A549 (cell line): ENCODE data around the gene RAET1L. TPM values are rescaled to one million over a fixed set of nuclear protein-coding genes. Genes with fewer than 3 reads are reported as not detected.
A peak's percentile ranks its signal among the peaks of the same experiment; 100 is the strongest.

Experiments used
- ATAC-seq, 2 experiments: fragments of 200-7000 bp in 1 of 2; fragments of >200 bp in 1 of 2; cut with Nextera tagmentation in 1 of 2; cut with Tn5 transposase in 1 of 2; 3 replicates each; pipeline versions ENCODE4 v1.8.0 to v1.9.1; 2018 to 2020; ENCODE audit warnings: mild to moderate bottlenecking in 1 of 2, moderate library complexity in 1 of 2
- CTCF ChIA-PET: fragments of 300-600 bp; sonication (Branson Sonifier 250); formaldehyde crosslinking; extraction: SDS; loops from one replicate; lab custom pipeline; 2021; ENCODE audit warnings: antibody characterized with exemption, inconsistent platforms; lab: Yijun Ruan, JAX
- POLR2A ChIA-PET: fragments of 350-600 bp; formaldehyde crosslinking; extraction: SDS; loops from one replicate; lab custom pipeline; 2021; ENCODE audit warnings: antibody characterized with exemption, inconsistent platforms; lab: Yijun Ruan, JAX
- DNase-seq, 2 experiments: peaks; one replicate each; pipeline versions ENCODE4 v3.0.0 to v3.0.0-alpha.2; 2011 to 2016; ENCODE audit warnings: low read depth in 1 of 2, low spot score in 1 of 2
- FAIRE-seq: peaks from 2 replicates; lab custom pipeline; 2011; peaks lifted over from hg19 to GRCh38; lab: Jason Lieb, UNC
- H3K27ac ChIP-seq, 2 experiments: fragments of >200 bp; sonication (Bioruptor Twin); formaldehyde crosslinking; 3 replicates each; pipeline ENCODE4 v1.5.1; 2016 to 2017
- H3K4me1 ChIP-seq: fragments of >200 bp; sonication (Bioruptor Twin); formaldehyde crosslinking; 3 replicates; pipeline ENCODE4 v1.6.1; 2016
- H3K4me2 ChIP-seq: fragments of >200 bp; sonication (Bioruptor Twin); formaldehyde crosslinking; 3 replicates; pipeline ENCODE4 v1.6.1; 2016
- H3K4me3 ChIP-seq: fragments of >200 bp; sonication (Bioruptor Twin); formaldehyde crosslinking; 3 replicates; pipeline ENCODE4 v1.5.1; 2016
- H3K9me3 ChIP-seq: fragments of >200 bp; sonication (Bioruptor Twin); formaldehyde crosslinking; 3 replicates; pipeline ENCODE4 v1.6.1; 2016
- BHLHE40 ChIP-seq: IDR thresholded peaks from 2 replicates; pipeline ENCODE4 v1.6.1; 2012; ENCODE audit warnings: low read depth, low read length, inconsistent platforms
- CBX8 ChIP-seq: fragments of 200-600 bp; sonication (generic); IDR thresholded peaks from 2 replicates; pipeline ENCODE4 v1.6.1; 2016
- CEBPB ChIP-seq, 2 experiments: fragments of >200 bp in 1 of 2; sonication (Bioruptor Twin) in 1 of 2; formaldehyde crosslinking in 1 of 2; IDR thresholded peaks; 2 replicates each; pipeline ENCODE4 v1.6.1; 2012 to 2016
- EHF ChIP-seq: fragments of 250-450 bp; sonication (Bioruptor Pico); IDR thresholded peaks from 2 replicates; pipeline ENCODE4 v1.5.0; 2020; ENCODE audit warnings: mild to moderate bottlenecking
- EP300 ChIP-seq, 2 experiments: fragments of >200 bp; sonication (Bioruptor Twin); formaldehyde crosslinking; IDR thresholded peaks; 2 replicates in 1 of 2; 3 replicates in 1 of 2; pipeline ENCODE4 v1.6.1; 2016 to 2017
- FOSB ChIP-seq: fragments of 250-450 bp; sonication (Bioruptor Pico); IDR thresholded peaks from 2 replicates; pipeline ENCODE4 v1.5.0; 2020; ENCODE audit warnings: mild to moderate bottlenecking, moderate library complexity
- FOXS1 ChIP-seq: fragments of 250-450 bp; sonication (Bioruptor Pico); IDR thresholded peaks from 2 replicates; pipeline ENCODE4 v1.5.0; 2020; ENCODE audit warnings: mild to moderate bottlenecking, moderate library complexity
- GATA3 ChIP-seq: IDR thresholded peaks from 2 replicates; pipeline ENCODE4 v1.6.1; 2012; ENCODE audit warnings: borderline replicate concordance
- HDAC2 ChIP-seq: fragments of 200-600 bp; sonication (generic); IDR thresholded peaks from 2 replicates; pipeline ENCODE4 v1.6.1; 2016
- HEYL ChIP-seq: fragments of 250-450 bp; sonication (Bioruptor Pico); IDR thresholded peaks from 2 replicates; pipeline ENCODE4 v1.8.0; 2021; ENCODE audit warnings: mild to moderate bottlenecking, moderate library complexity
- HOXA7 ChIP-seq: fragments of 250-450 bp; sonication (Bioruptor Pico); IDR thresholded peaks from 2 replicates; pipeline ENCODE4 v1.5.0; 2020; ENCODE audit warnings: mild to moderate bottlenecking, moderate library complexity
- JUN ChIP-seq, 2 experiments: fragments of >200 bp; sonication (Bioruptor Twin); formaldehyde crosslinking; IDR thresholded peaks; 2 replicates in 1 of 2; 3 replicates in 1 of 2; pipeline ENCODE4 v1.6.1; 2016 to 2017
- KDM1A ChIP-seq: fragments of 200-600 bp; sonication (generic); IDR thresholded peaks from 2 replicates; pipeline ENCODE4 v1.6.1; 2016; ENCODE audit warnings: low read depth, mild to moderate bottlenecking
- KDM5A ChIP-seq: fragments of 200-600 bp; sonication (generic); IDR thresholded peaks from 2 replicates; pipeline ENCODE4 v1.6.1; 2016; ENCODE audit warnings: antibody characterized with exemption, mild to moderate bottlenecking
- MAFK ChIP-seq: fragments of 450-650 bp; IDR thresholded peaks from 2 replicates; pipeline ENCODE4 v1.6.1; 2014; ENCODE audit not compliant: partially characterized antibody
- NFE2L2 ChIP-seq: fragments of 150-350 bp; conservative IDR thresholded peaks from 2 replicates; pipeline ENCODE4 v1.6.1; 2014; ENCODE audit warnings: low read length
- NPAS2 ChIP-seq: fragments of 250-450 bp; sonication (Bioruptor Pico); IDR thresholded peaks from 2 replicates; pipeline ENCODE4 v1.8.0; 2022; ENCODE audit warnings: mild to moderate bottlenecking, moderate library complexity, borderline replicate concordance
- NR3C1 ChIP-seq: fragments of >200 bp; sonication (Bioruptor Twin); formaldehyde crosslinking; IDR thresholded peaks from 3 replicates; pipeline ENCODE4 v1.6.1; 2017
- POLR2A ChIP-seq: IDR thresholded peaks from 2 replicates; pipeline ENCODE4 v1.6.1; 2012; ENCODE audit warnings: mild to moderate bottlenecking, low read length
- RAD21 ChIP-seq, 2 experiments: fragments of >200 bp in 1 of 2; sonication (Bioruptor Twin) in 1 of 2; formaldehyde crosslinking in 1 of 2; IDR thresholded peaks in 1 of 2; conservative IDR thresholded peaks in 1 of 2; 2 replicates in 1 of 2; 3 replicates in 1 of 2; pipeline ENCODE4 v1.6.1; 2012 to 2018; ENCODE audit warnings: inconsistent platforms in 1 of 2
- RARB ChIP-seq: fragments of 250-450 bp; sonication (Bioruptor Pico); IDR thresholded peaks from 2 replicates; pipeline ENCODE4 v1.8.0; 2021; ENCODE audit warnings: mild to moderate bottlenecking, moderate library complexity
- RCOR1 ChIP-seq: fragments of 150-350 bp; IDR thresholded peaks from 2 replicates; pipeline ENCODE4 v1.6.1; 2014; ENCODE audit warnings: antibody characterized with exemption, low read length, low read depth
- RFX5 ChIP-seq: fragments of 450-650 bp; IDR thresholded peaks from 2 replicates; pipeline ENCODE4 v1.7.1; 2014; ENCODE audit warnings: antibody characterized with exemption, mild to moderate bottlenecking, moderate library complexity
- SREBF2 ChIP-seq: fragments of 450-650 bp; IDR thresholded peaks from 2 replicates; pipeline ENCODE4 v1.6.1; 2014; ENCODE audit warnings: mild to moderate bottlenecking, moderate library complexity
- TFCP2L1 ChIP-seq: fragments of 250-450 bp; sonication (Bioruptor Pico); IDR thresholded peaks from 2 replicates; pipeline ENCODE4 v1.5.0; 2021; ENCODE audit warnings: mild to moderate bottlenecking
- TP53 ChIP-seq: fragments of 250-450 bp; sonication (Bioruptor Pico); IDR thresholded peaks from 2 replicates; pipeline ENCODE4 v1.5.0; 2021; ENCODE audit warnings: mild to moderate bottlenecking, moderate library complexity
- WGBS: methylation state at CpG from one replicate; pipeline ENCODE4 v1.1.6; 2017; ENCODE audit errors: missing lambda C conversion rate; 5-methylcytosine and 5-hydroxymethylcytosine counted together
- polyA plus RNA-seq, 4 experiments: library from polyadenylated mRNA; depleted of rRNA in 3 of 4; stranded (reverse); fragments of >200 nt; fragmentation: RNase III in 1 of 4; extraction: RNeasy Plus Mini Kit Qiagen cat#74134 plus additional on column Dnase treatment in 1 of 4; gene quantifications; 2 replicates in 3 of 4; 3 replicates in 1 of 4; pipeline ENCODE4 v1.2.3, GENCODE V29; 2011 to 2017
- TF ChIP-seq, protein P1 (sequence below): fragments of >200 bp; sonication (Bioruptor Twin); formaldehyde crosslinking; IDR thresholded peaks from 3 replicates; pipeline ENCODE4 v1.5.1; 2016
- TF ChIP-seq, protein P2 (sequence below): IDR thresholded peaks from 2 replicates; pipeline ENCODE4 v1.6.1; 2012
- TF ChIP-seq, protein P3 (sequence below): fragments of >200 bp; sonication (Bioruptor Twin); formaldehyde crosslinking; IDR thresholded peaks from 2 replicates; pipeline ENCODE4 v1.6.1; 2016
- TF ChIP-seq, protein P4 (sequence below): fragments of 250-450 bp; sonication (Bioruptor Pico); IDR thresholded peaks from 2 replicates; pipeline ENCODE4 v1.5.0; 2021; ENCODE audit warnings: mild to moderate bottlenecking, moderate library complexity, borderline replicate concordance

RAET1L gene
- polyA plus RNA-seq, 2 of the 4 experiments (the other 2 are of a cell fraction), result 0.22 TPM; not detected in 1

DNA sequence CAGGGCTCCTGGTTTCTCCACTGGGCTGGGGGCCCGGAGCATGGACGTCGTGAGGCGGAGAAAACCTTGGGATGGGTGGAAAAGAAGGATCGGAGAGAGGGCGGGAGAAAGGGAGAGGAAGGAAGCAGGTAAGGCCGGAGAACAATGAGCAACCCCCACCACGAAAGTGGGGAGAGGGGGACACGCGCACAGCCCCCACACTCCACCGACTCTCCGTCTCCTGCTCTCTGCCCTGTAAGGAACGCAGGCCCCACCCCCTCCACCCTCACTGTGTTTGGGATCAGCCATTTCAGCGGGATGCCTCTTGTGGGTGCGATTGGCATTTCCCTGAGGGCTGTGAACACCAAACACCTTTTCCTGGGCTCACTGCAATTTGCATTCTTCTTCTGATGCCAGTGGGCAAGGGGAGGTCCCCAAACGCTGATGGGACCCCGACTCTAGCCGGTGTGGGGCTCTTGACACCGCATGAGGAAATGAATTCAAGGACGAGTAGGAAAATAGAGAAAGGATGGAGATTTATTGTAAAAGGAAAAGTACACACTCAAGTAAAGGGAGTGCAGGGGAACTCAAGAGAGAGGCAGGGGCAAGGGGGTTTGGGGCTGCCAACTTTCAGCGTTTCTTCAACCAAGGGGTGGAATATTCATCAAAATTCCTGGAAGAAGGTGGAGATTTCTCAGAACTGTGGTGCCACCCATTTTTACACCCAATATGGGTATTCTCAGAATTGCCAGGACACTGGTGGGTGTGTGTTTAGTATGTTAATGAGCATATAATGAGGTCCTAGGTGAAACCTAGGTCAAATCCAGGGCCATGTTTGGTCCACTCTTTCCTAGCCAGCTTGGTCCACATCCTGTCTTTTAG, 13.1 kb upstream of the RAET1L start:
- TF ChIP-seq, protein P1, sequence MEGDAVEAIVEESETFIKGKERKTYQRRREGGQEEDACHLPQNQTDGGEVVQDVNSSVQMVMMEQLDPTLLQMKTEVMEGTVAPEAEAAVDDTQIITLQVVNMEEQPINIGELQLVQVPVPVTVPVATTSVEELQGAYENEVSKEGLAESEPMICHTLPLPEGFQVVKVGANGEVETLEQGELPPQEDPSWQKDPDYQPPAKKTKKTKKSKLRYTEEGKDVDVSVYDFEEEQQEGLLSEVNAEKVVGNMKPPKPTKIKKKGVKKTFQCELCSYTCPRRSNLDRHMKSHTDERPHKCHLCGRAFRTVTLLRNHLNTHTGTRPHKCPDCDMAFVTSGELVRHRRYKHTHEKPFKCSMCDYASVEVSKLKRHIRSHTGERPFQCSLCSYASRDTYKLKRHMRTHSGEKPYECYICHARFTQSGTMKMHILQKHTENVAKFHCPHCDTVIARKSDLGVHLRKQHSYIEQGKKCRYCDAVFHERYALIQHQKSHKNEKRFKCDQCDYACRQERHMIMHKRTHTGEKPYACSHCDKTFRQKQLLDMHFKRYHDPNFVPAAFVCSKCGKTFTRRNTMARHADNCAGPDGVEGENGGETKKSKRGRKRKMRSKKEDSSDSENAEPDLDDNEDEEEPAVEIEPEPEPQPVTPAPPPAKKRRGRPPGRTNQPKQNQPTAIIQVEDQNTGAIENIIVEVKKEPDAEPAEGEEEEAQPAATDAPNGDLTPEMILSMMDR, result no peak
- TF ChIP-seq NPAS2 (CRISPR knock-in tag) (no peak), TFCP2L1 (CRISPR knock-in tag) (no peak), EP300 (IDR thresholded peaks at IDR 0.05) (no peak), RARB (CRISPR knock-in tag) (no peak), NFE2L2 (no peak), MAFK (no peak), GATA3 (no peak), CBX8 (no peak), KDM5A (no peak), FOXS1 (CRISPR knock-in tag) (no peak), CEBPB (IDR thresholded peaks at IDR 0.05) (no peak), SREBF2 (no peak)
- TF ChIP-seq, protein P2, sequence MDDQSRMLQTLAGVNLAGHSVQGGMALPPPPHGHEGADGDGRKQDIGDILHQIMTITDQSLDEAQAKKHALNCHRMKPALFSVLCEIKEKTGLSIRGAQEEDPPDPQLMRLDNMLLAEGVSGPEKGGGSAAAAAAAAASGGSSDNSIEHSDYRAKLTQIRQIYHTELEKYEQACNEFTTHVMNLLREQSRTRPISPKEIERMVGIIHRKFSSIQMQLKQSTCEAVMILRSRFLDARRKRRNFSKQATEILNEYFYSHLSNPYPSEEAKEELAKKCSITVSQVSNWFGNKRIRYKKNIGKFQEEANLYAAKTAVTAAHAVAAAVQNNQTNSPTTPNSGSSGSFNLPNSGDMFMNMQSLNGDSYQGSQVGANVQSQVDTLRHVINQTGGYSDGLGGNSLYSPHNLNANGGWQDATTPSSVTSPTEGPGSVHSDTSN, result no peak
- TF ChIP-seq, protein P3, sequence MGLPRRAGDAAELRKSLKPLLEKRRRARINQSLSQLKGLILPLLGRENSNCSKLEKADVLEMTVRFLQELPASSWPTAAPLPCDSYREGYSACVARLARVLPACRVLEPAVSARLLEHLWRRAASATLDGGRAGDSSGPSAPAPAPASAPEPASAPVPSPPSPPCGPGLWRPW, result no peak
- WGBS, result 29% methylated on average over 17 of the region's 21 CpGs
- CTCF ChIA-PET, result no interaction called here

DNA sequence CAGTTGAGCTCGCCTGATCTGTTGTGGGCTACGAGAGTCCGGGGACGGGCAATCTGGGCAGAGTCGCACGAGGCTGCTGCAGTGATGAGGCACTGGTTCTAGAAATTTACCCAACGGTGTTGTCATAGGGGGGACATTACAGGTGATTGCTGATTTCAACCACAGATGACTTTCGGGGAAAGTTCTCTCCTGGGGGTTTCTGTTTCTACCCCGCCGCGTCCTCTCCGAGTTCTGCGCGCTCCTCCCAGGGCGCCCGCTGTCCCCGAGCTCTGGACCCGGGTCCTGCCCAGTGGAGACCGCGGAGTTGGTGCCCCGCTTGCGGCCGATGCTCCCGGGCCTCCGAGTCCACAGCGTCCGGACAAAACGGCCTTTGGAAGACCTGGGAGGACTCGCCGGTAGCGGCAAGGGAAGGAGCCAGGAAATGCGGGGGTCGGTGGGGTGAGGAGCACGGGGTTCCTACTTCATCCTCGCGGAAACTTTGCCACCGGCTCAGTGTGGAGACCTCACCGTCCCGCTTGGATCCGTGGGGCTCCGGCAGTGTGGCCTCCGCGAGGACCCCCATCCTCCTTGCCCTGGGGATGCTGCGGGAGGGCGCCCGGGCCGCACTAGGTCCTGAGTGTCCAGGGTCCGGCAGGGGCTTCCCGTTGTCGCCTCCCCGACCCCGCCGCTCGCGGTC, 12.3 kb upstream of the RAET1L start:
- peak in 1 of 2 experiments; percentile 38; a peak in 3 of 6 replicates for ATAC-seq
- POLR2A ChIA-PET, result no interaction called here

More for the DNA sequence above, 13.1 kb upstream of the RAET1L start:
- Histone ChIP-seq H3K4me2 (peak overlapping the region; percentile 60), H3K4me1 (peaks cover 5% of the 10 kb centered on the region; the same call in 1 of the 3 replicates), H3K4me3 (no peak overlapping the region), H3K9me3 (no peaks in the 10 kb centered on the region), H3K27ac (no peak overlapping the region)
- DNase-seq (no peak), ATAC-seq (peak; percentile 71 to 79; a peak in 5 of 6 replicates), FAIRE-seq (no peak)
- POLR2A ChIA-PET, result no interaction called here

DNA sequence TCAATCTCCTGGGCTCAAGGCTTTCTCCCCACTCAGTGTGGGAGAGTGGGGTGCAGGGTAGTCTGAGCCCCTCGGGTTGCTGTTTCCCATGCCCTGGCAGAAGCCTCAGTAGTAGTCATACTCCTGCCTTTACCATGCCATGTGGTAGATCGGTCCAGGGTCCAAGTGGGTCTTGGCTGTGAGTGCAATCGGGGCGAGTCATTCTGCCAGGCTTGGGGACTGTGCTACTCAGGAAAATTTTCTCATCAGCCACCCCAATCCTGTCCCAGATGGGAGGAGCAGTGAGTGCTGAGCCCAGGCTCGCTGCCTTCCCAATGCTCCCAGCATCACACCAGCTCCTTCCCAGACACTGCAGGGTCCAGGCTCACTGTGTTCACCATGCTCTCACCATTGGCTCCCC, 10.7 kb upstream of the RAET1L start:
- WGBS, result 86% methylated on average over 1 of the region's 5 CpGs
- POLR2A ChIA-PET, result no interaction called here
- no peaks in the 10 kb centered on the region for H3K9me3 ChIP-seq
- CTCF ChIA-PET, result interaction anchor here (1.4 kb wide), 1 partner anchor 382 kb away, joined by 3 read pairs; no protein-coding TSS in a partner anchor
- H3K27ac ChIP-seq, result no peak overlapping the region
- no peak for ATAC-seq
- DNase-seq, result no peak
- H3K4me2 ChIP-seq, result no peak overlapping the region
- FAIRE-seq, result no peak
- no peak overlapping the region for H3K4me3 ChIP-seq
- H3K4me1 ChIP-seq, result peaks cover 5% of the 10 kb centered on the region; the same call in 1 of the 3 replicates
- no peak for TF ChIP-seq KDM1A
- no peak for TF ChIP-seq RAD21 (conservative IDR thresholded peaks at IDR 0.05 in 1 of 2, IDR thresholded peaks at IDR 0.05 in 1 of 2)
- no peak for TF ChIP-seq FOSB (CRISPR knock-in tag)
- TF ChIP-seq BHLHE40, result no peak
- TF ChIP-seq RARB (CRISPR knock-in tag), result no peak
- TF ChIP-seq, protein P2, result no peak
- TF ChIP-seq, protein P3, result no peak
- no peak for TF ChIP-seq RFX5
- TF ChIP-seq, protein P4, sequence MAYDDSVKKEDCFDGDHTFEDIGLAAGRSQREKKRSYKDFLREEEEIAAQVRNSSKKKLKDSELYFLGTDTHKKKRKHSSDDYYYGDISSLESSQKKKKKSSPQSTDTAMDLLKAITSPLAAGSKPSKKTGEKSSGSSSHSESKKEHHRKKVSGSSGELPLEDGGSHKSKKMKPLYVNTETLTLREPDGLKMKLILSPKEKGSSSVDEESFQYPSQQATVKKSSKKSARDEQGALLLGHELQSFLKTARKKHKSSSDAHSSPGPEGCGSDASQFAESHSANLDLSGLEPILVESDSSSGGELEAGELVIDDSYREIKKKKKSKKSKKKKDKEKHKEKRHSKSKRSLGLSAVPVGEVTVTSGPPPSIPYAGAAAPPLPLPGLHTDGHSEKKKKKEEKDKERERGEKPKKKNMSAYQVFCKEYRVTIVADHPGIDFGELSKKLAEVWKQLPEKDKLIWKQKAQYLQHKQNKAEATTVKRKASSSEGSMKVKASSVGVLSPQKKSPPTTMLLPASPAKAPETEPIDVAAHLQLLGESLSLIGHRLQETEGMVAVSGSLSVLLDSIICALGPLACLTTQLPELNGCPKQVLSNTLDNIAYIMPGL, result no peak
- no peak for TF ChIP-seq JUN (IDR thresholded peaks at IDR 0.05)
- no peak for TF ChIP-seq KDM5A
- TF ChIP-seq HDAC2, result no peak
- no peak for TF ChIP-seq EP300 (IDR thresholded peaks at IDR 0.05)
- no peak for TF ChIP-seq NR3C1

More for the DNA sequence above, 12.3 kb upstream of the RAET1L start:
- no peak for FAIRE-seq
- H3K4me2 ChIP-seq, result peak overlapping the region; percentile 60
- 42% methylated on average over 31 of the region's 55 CpGs for WGBS
- no peak overlapping the region for H3K27ac ChIP-seq
- DNase-seq, result no peak
- no peak overlapping the region for H3K4me3 ChIP-seq
- no peaks in the 10 kb centered on the region for H3K9me3 ChIP-seq
- TF ChIP-seq EHF, result no peak
- TF ChIP-seq HOXA7 (CRISPR knock-in tag), result no peak
- no peak for TF ChIP-seq HEYL (CRISPR knock-in tag)
- no peak for TF ChIP-seq RCOR1
- no peak for TF ChIP-seq TP53 (CRISPR knock-in tag)
- TF ChIP-seq POLR2A, result no peak
- CTCF ChIA-PET, result interaction anchor here (0.6 kb wide), 1 partner anchor 8 kb away, joined by 4 read pairs; no protein-coding TSS in a partner anchor
- peaks cover 5% of the 10 kb centered on the region; the same call in 1 of the 3 replicates for H3K4me1 ChIP-seq
